DND-41 (cell line): ENCODE results near the gene PABPN1L.

Experiments used
- CTCF ChIP-seq: IDR thresholded peaks from 2 replicates; pipeline ENCODE4 v1.5.1; 2012; ENCODE audit warnings: borderline replicate concordance, low read length, moderate library complexity, mild to moderate bottlenecking; ENCODE audit not compliant: poor library complexity, severe bottlenecking; ENCODE audit errors: extremely low read depth
- EZH2 ChIP-seq: IDR thresholded peaks from 3 replicates; pipeline ENCODE4 v1.6.1; 2012; ENCODE audit warnings: borderline replicate concordance, low read depth, mild to moderate bottlenecking, moderate library complexity, low read length, inconsistent platforms; ENCODE audit not compliant: severe bottlenecking

GRCh38 chr16:88822281-88823040, 44.0 kb downstream of the PABPN1L start:
- no peak for TF ChIP-seq CTCF
- no peak for TF ChIP-seq EZH2
